Measurements from ENCODE around the gene KMT2B.

Gene KMT2B

DNA sequence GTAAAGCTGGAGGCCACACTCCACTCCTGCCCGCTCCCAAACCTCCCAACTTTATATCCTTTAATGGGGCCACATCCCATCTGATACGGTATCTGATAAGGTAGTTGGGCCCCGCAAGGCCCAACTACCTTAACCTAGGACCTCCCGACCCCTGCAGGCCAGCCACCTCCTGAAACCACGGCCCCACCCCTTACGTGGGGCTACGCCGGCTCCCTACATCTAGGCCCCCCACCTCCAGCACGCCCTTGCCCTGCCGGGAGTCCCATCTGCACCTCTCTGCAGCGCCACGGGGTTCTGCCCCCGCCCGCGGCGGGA is 22.3 kb downstream of the KMT2B start:
- H3K27ac ChIP-seq: no peak overlapping the region
- no peak for DNase-seq (ENCODE audit: low read depth, low spot score)

DNA sequence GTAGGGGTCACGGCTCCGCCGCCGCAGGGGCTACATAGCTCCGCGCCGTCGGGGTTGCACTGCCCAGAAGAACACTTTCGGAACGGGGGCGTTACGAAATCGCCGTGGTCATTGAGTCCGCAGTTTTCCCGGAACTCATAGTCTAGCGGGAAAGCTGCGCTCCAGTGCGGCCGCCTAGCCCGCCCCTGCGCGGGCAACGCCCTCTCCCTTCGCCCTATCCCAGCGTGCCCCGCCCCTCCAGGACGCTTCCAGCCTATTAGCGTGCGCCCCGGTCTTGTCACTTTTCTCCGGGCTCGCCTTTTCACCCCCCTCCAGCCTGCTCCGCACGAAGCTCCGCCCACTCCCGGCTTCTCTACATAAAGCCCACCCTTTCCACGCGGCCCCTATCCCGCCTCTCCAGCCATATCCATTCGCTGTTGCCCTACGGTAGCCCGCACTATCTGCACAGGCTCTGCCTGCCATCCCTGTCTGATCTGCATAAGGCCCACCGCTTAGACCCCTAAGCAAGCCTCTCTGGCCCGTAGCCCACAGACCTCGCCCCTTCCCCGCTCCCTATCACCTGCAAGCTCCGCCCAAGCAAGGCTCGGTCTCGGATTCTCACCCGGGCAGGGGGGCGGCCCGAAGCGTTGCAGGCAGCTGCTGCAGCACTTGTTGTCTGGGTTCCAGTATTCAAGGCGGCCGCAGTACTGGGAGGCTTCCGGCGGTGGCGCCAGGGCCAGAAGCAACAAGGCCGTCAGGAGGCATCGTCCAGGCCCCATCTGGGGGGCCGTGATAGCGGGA is 22.8 kb downstream of the KMT2B start:
- H3K27ac ChIP-seq: no peak overlapping the region
- no peak for DNase-seq (ENCODE audit: low read depth, low spot score)

DNA sequence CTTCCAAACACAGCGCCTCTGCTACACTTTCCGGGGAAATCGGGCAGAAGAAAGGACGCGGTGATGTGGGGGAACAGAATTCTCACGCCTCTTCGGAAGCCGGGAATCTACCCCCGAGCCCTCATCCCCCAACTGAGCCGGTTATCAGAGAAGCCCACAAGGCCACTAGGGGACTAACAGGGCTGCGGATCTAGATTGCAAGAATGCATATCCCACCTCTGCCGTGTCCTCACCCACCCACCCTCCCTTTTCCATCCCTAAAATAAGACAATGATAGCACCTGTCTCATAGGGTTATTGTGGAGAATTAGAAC is 23.4 kb downstream of the KMT2B start:
- no peak overlapping the region for H3K27ac ChIP-seq
- DNase-seq (ENCODE audit: low read depth, low spot score): no peak

DNA sequence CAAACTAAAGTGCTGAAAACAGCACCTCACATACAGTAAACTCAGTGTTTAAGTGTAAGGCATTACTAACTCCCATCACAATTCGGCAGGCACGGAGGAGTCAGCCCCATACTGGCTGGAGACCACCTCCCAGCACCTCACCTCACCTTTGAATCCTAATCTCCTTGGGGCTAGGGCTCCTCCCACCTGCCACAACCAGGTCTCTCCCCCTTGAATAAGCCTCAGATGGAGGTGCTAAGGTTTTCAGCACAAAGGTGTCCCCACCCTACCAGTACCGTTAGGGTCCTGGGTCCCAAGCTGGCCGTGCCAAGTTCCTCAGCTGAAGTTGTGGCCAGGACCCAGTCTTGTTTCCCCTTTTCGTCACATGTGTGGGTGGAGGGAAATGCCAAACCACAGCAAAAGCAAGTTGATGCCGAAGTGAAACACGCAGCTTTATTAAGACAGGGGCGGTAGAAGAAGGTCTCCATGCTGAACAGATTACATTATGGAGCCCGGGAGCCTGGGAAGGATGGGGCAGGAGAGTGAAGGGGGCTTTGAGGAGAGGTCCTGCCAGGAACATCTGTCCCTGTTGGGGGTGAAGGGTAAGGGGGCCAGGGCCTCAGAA is 24.4 kb downstream of the KMT2B start, which contains the start of gene IGFLR1:
Gene IGFLR1 (minus strand): TSS at position 332 of the 604 bp plus-strand sequence. CDS start 1,272 bp downstream, outside the sequence.
- DNase-seq (ENCODE audit: low read depth, low spot score): no peak
- no peak within 1 kb of the TSS for H3K27ac ChIP-seq

DNA sequence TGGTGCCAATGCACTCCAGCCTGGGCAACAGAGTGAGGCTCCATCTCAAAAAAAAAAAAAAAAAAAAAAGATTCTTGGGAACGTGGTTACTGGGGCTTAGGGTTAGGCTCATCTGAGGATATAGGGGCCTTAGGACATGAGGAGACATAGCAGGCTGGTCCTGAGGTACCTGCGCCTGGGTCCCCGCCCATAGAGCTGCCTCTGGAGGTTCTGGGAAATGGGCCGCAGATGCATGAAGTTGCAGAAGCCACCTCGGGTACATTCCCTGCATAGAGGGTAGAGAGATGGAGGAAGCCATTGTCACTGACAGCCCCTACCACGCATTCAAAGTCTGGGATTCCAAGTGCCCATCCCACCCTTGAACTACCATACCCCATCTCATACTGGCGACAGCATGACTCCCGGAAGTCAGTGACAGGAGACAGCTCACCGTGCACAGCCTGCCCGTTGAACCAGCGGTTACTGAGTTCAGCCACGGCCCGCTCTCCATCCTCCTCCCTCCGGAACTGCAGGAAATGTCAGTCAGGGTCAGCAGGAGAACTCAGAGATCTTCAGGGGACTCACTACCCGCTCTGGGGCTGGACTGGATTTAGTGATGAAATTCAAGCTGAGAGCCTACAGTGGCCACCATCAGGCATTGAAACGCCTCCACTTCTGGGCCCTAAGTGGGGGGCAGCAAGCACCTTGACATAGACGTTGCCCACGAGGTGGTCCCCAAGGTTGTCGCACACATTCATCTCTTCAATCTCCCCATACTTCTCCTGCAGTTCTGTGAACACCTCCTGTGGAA is 26.0 kb downstream of the KMT2B start:
- DNase-seq (ENCODE audit: low read depth, low spot score): no peak
- H3K27ac ChIP-seq: no peak overlapping the region

DNA sequence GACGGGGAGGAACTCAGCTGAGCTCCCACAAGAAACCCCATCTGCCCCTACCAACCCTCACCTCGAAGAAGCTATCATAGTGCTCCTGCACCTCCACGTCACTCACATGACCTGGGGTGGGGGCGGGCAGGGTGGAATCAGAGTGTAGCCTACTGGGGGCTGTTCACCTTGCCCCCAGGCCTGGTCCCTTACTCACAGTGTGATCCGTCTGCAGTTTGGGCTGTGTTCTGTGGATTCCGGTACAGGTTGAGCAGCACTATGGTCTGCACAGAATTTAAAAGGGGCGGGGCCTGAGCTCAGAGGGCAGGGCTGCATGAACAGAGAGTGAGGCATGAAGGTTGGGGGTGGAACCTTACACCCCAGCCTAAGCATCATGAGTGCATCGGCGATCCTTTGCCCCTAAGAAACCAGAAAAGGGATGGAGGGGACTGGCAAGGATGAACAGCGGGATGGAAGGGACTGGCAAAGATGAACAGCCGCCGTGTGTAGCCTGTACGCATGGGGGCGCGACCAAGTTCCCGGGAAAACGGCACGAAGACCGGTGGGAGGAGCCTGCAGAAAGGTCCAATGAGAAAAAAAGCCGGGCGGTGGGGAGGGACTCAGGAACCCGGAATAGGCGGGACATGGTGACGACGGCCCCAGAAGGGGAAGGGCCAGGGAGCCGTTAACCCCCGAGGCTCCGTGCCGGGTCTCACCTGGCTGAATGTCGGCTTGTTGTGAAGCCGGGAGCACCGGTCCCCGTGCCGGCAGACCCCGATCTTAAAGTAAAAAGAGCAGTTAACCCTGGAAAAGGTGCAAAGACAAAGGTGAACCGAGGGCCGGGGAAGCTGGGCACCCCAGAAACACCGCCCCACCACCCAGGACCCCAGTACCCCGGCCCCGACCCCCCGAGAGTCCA is 26.9 kb downstream of the KMT2B start:
- H3K27ac ChIP-seq: peak overlapping the region; percentile 99
- peak; percentile 77 for DNase-seq (ENCODE audit: low read depth, low spot score)

DNA sequence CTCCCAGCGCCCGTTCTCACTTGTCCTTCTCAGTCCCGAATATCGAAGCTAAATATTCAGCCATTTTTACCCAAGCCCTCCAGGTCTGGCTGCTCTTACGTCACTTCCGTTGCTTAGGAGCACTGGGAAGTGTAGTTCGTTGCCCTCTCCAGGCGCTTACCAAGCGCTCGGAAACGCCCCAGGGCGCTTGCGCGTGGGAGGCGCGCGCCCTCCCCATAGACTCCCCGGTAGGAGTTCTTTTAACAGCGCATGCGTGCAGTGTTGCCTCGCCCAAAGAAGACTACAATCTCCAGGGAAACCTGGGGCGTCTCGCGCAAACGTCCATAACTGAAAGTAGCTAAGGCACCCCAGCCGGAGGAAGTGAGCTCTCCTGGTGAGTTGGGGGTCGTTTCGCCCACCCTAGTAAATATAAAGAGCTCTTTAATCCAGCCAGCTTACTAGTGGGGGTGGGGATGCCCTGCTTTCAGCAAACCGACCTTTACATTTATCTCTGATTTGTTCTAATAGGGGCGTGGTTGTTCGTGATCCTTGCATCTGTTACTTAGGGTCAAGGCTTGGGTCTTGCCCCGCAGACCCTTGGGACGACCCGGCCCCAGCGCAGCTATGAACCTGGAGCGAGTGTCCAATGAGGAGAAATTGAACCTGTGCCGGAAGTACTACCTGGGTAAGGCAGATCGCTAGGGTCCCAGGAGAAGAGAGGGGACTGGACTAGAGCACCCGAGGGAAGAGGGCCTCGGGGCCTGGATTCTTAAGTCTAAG is 27.7 kb downstream of the KMT2B start, which contains the start of the genes PSENEN and U2AF1L4:
Gene PSENEN (plus strand): TSS at position 324 of the 759 bp plus-strand sequence. CDS start 280 bp downstream, at position 604.
Gene U2AF1L4 (minus strand): TSS at position 91 of the 759 bp plus-strand sequence. CDS start 27 bp downstream, at position 64.
- H3K27ac ChIP-seq: peak within 1 kb of the TSS; percentile 99
- peak; percentile 97 for DNase-seq (ENCODE audit: low read depth, low spot score)

DNA sequence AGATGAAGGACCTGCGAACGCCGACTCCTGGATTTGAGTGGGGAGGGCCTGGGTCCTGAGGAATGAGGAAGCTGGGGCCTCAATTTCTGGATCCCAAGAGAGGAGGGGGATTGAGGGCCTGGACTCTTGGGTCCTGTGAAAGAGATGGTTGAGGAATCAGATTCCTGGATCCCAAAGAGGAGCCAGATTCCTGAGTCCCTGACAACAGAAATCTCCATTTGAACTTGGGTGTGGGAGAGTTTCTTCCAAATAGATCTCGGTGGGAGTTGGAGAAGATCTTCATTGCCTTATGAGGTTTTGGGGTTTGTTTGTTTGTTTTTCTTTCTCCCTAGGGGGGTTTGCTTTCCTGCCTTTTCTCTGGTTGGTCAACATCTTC is 28.3 kb downstream of the KMT2B start:
- H3K27ac ChIP-seq: peak overlapping the region; percentile 99
- no peak for DNase-seq (ENCODE audit: low read depth, low spot score)

DNA sequence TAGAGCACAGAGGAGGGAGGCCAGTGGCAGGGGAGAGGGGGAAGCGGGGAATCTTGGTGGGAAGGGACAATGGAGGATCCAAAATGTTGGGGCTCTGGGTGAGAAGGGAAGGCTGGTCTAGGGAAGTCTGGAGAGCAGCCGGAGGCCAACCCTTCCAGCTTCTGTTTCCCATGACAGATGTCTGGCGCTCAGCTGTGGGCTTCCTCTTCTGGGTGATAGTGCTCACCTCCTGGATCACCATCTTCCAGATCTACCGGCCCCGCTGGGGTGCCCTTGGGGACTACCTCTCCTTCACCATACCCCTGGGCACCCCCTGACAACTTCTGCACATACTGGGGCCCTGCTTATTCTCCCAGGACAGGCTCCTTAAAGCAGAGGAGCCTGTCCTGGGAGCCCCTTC is 28.7 kb downstream of the KMT2B start:
- peak overlapping the region; percentile 99 for H3K27ac ChIP-seq
- DNase-seq (ENCODE audit: low read depth, low spot score): no peak

DNA sequence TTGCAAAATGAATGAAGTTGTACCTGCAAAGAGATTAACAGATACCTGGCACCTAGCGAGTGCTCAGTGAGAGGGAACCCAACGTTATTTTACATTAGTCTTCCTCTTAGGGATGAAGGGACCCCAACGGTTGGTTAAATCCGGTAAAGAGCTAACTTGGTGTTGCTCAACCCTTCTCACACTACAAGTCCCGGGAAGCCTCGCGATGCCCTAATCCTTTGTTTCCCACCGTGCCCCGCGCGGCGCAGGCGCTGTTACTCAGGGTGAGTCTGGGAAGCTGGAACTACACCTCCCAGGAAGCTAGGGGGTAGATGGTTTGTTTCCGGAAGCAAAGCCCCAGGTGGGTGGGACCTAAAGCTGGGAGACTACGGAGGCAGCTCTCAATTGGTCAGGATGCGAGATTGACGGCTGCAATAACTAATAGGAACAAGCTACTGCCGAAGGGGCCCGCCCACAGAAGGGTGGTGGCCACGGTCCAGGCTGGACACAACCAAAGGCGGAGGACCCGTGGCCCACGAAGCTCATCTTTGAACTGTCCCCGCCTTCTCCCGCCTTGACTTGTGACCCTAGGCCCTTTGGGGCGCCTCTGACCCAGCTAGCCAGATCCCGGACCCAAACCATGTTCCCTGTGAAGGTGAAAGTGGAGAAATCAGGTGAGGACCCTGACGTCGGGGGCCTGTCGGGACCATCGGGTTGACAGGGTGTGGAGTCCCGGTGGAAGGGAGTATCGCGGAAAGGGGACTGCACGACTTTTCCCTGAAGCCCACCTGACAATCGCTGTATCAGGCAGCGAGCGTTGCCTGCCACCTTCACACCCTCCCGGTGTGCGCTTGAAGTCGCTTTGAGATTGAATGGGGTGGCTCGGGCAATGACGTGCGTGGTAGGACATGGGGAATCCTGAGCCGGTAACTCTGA is 30.6 kb downstream of the KMT2B start, which contains the start of gene LIN37:
Gene LIN37 (plus strand): TSS at position 471 of the 915 bp plus-strand sequence. CDS start 149 bp downstream, at position 620.
- peak within 1 kb of the TSS; percentile 26 for H3K27ac ChIP-seq
- peak; percentile 96 for DNase-seq (ENCODE audit: low read depth, low spot score)

DNA sequence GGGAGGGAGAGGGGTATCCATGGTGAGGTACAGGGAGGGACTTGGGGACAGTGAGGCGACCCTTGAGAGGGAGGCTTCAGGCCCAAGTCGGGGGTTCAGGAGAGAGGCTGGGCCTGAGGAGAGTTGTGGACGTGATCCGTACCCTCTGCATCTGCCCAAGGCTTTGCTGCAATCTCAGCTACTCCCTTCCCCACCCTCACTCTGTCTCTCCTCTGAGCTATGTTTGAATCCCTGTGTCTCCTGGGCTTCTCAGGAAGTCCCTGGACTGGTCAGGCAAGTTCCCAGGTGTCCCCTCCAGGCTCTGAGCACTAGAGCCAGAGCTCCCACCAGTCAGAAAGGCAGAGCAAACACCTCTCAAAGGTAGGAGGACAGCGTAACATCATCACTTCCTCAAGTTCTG is 32.4 kb downstream of the KMT2B start:
- no peak for DNase-seq (ENCODE audit: low read depth, low spot score)
- no peak overlapping the region for H3K27ac ChIP-seq

DNA sequence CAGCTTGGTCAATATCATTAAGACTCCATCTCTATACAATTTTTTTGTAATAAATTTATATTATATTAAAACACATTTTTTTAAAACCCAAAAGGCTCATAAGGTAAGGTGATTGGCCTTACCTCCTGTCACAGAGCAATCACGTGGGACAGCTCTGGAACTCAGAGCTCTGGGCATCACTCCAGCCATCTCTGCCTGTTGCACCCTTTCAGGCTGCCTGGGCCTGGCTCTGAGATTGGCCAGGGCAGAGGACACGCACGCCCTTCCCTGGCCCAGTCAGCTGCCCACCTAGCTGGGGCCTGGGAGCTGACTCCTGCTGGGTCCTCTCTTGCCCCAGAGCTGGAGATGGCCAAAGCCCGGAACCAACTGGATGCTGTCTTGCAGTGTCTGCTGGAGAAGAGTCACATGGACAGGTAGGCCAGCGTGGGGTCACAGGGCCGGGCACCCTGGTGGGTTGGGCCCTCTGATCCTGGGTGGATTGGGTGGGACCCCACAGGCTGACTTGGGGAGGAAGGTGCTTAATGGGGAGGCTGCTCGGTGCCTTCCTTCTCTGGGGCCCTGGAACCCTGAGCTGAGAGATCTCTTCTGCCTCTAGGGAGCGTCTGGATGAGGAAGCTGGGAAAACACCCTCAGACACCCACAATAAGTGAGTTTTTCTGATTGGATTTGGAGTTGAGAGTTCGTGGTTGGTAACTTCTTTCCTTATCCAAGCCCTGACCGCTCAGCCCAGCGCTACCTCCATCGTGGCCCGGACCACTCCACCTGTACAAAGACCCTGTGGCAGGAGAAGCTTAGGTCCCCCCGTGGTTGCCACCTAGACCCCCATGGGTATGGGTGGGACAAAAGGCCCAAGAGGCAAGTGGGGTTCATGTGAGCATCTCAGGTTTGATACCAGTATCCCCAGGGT is 34.3 kb downstream of the KMT2B start:
- H3K27ac ChIP-seq: no peak overlapping the region
- DNase-seq (ENCODE audit: low read depth, low spot score): no peak

DNA sequence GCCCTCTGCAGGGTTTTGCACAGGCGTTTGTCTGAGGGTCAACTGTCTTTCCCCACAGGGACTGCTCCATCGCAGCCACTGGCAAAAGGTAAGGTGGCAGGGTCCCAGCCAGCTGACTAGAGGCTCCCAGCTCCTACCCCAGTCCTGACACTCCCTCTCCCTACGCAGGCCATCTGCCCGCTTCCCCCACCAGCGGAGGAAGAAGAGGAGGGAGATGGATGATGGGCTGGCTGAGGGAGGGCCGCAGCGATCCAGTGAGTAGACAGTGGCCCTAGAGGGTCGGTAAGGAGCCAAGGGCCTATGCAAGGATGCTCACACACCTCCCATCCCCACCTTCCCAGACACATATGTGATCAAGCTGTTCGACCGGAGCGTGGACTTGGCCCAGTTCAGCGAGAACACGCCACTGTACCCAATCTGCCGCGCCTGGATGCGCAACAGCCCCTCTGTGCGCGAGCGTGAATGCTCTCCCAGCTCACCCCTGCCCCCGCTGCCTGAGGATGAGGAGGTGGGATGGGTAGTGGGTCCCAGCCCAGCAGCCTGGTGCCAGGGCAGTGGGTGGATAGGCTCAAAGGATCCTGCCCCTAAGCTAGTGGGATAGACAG is 35.0 kb downstream of the KMT2B start:
- DNase-seq (ENCODE audit: low read depth, low spot score): no peak
- H3K27ac ChIP-seq: no peak overlapping the region

DNA sequence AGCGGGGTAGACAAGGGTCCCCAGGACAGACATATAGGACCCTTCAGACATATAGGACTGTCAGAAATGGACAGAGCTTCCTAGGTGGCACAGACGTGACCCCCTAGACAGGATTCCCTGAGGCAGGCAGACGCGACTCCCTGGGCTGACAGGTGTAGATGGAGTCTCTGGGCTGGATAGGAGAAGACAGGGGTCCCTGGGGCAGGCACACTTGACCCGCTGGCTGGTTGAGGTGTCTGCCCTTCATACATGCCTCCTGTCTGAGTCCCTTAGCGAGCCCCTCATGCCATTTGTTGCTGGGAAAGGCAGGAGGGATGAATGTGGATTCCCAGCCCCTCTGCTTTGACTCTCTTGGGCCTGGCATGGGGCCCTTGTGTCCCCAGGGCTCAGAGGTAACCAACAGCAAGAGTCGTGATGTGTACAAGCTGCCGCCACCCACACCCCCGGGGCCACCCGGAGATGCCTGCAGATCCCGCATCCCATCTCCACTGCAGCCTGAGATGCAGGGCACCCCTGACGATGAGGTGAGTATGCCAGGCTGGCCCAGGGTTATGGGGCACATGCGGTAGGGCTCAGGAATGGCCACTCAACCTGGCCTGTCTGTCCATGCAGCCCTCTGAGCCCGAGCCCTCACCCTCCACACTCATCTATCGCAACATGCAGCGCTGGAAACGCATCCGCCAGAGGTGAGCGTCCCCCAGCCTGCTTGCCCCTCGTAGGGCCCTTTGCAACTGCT is 36.0 kb downstream of the KMT2B start:
- DNase-seq (ENCODE audit: low read depth, low spot score): no peak
- no peak overlapping the region for H3K27ac ChIP-seq

DNA sequence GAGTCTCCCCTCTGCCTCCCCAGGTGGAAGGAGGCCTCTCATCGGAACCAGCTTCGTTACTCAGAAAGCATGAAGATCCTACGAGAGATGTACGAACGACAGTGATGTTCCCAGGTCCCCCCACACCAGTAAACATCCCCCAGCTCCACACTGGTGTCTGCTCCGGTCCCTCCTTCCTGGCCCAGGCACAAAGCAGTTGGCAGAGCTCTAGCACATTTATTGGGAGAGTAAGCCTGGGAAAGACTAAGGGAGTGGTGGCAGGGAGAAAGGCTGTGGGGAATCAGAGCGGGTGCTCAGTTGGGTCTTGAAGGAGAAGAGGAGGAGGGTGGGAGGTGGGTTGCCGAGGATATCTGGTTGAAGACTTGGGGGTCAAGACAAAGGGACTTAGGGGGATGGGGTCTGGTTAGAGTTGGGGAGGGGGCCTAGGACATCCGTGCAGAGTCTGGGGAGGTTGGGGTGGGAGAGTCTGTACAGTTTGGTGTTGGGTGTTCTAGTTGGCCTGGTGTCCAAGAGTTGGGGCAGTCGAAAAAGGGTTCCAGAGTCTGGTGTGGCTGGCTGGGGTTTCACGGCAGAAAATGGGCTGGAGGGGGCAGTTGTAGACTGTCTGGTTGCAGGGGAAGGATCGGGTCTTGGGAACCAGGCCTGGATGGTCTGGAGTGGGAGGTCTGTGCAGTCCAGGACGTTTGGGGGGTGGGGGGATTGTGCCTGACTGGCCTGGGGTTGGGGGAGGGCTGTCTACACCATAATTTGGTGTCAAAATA is 36.7 kb downstream of the KMT2B start:
- DNase-seq (ENCODE audit: low read depth, low spot score): no peak
- no peak overlapping the region for H3K27ac ChIP-seq

Measured in epithelial cell of prostate (primary cell).